A673 (cell line): Measurements from ENCODE around the gene IAPP. TPM values are rescaled to one million over a fixed set of nuclear protein-coding genes. Genes with fewer than 3 reads are reported as not detected.
"Not testable (repeated sequence)": the region's sequence is repeated elsewhere in the genome, so short reads cannot be mapped to it uniquely, and the experiment has no call there.

ENCODE experiments used
- BruUV-seq: library from RNA; stranded (reverse); fragments of 400-500 nt; replicated peaks from 2 replicates; lab custom pipeline; 2021; lab: Mats Ljungman, UMichigan
- CTCF ChIA-PET: fragments of 300-600 bp; sonication (Branson Sonifier 250); formaldehyde crosslinking; loops from one replicate; lab custom pipeline; 2022; ENCODE audit warnings: antibody characterized with exemption; lab: Charles Lee
- POLR2A ChIA-PET: fragments of 300-600 bp; sonication (Branson Sonifier 250); formaldehyde crosslinking; loops from one replicate; lab custom pipeline; 2022; ENCODE audit warnings: antibody characterized with exemption; ENCODE audit not compliant: low non-redundant PET; lab: Charles Lee
- DNase-seq: peaks from one replicate; pipeline ENCODE4 v3.0.0-alpha.2; 2015; ENCODE audit warnings: low spot score
- H3K27ac ChIP-seq: fragments of 200-600 bp; sonication (generic); 2 replicates; pipeline ENCODE4 v1.5.1; 2016; ENCODE audit warnings: mixed run types, low read depth, mild to moderate bottlenecking, mixed read lengths, antibody characterized with exemption, low read length; ENCODE audit not compliant: poor library complexity, severe bottlenecking
- H3K27me3 ChIP-seq: fragments of 200-600 bp; sonication (generic); replicated peaks from 2 replicates; pipeline ENCODE4 v1.6.1; 2017; ENCODE audit warnings: mixed run types, low read depth, mild to moderate bottlenecking, mixed read lengths, antibody characterized with exemption, low read length; ENCODE audit not compliant: insufficient read depth, poor library complexity
- H3K36me3 ChIP-seq: fragments of 200-600 bp; sonication (generic); 2 replicates; pipeline ENCODE4 v1.6.1; 2016; ENCODE audit warnings: mixed run types, mild to moderate bottlenecking, mixed read lengths, antibody characterized with exemption, low read length; ENCODE audit not compliant: insufficient read depth, poor library complexity, severe bottlenecking
- H3K4me1 ChIP-seq: fragments of 200-600 bp; sonication (generic); 2 replicates; pipeline ENCODE4 v1.6.1; 2017; ENCODE audit warnings: mixed run types, mild to moderate bottlenecking, mixed read lengths, antibody characterized with exemption, low read length; ENCODE audit not compliant: insufficient read depth, poor library complexity, severe bottlenecking
- H3K4me3 ChIP-seq: fragments of 200-600 bp; sonication (generic); 2 replicates; pipeline ENCODE4 v1.5.1; 2016; ENCODE audit warnings: low read depth, mixed run types, mild to moderate bottlenecking, mixed read lengths, low read length; ENCODE audit not compliant: poor library complexity, severe bottlenecking
- H3K9me3 ChIP-seq: fragments of 200-600 bp; sonication (generic); 2 replicates; pipeline ENCODE4 v1.6.1; 2016; ENCODE audit warnings: mixed run types, low read depth, mild to moderate bottlenecking, mixed read lengths, antibody characterized with exemption, low read length; ENCODE audit not compliant: poor library complexity, severe bottlenecking
- CTCF ChIP-seq: fragments of 300-800, 200-600 bp; sonication (generic); conservative IDR thresholded peaks from 2 replicates; pipeline ENCODE4 v1.5.1; 2017; ENCODE audit warnings: low read depth, mild to moderate bottlenecking, antibody characterized with exemption, low read length, moderate library complexity, mixed read lengths
- EZH2 ChIP-seq: fragments of 200-600 bp; sonication (generic); IDR thresholded peaks from 2 replicates; pipeline ENCODE4 v1.6.1; 2017; ENCODE audit warnings: borderline replicate concordance, low read depth, mild to moderate bottlenecking, mixed read lengths, antibody characterized with exemption, low read length; ENCODE audit not compliant: poor library complexity, severe bottlenecking
- intact Hi-C: fragments of 100-400 bp; cut with micrococcal nuclease; formaldehyde crosslinking; loops from one replicate; pipeline ENCODE4 v1.10.0; 2022; ENCODE audit not compliant: unreplicated experiment
- total RNA-seq: library from RNA; stranded (reverse); gene quantifications from 2 replicates; pipeline ENCODE4 v1.2.3, GENCODE V29; 2021

IAPP gene
- total RNA-seq, 1 experiment from 2014 or later = not detected

GRCh38 chr12:21369141-21369980, 3.3 kb upstream of the IAPP start:
- intact Hi-C loops = no loop called here
- DNase-seq = no peak
- H3K36me3 ChIP-seq = no peaks in the 10 kb centered on the region
- H3K9me3 ChIP-seq = no peaks in the 10 kb centered on the region
- ChIA-PET POLR2A (no interaction called here), CTCF (no interaction called here)
- H3K4me1 ChIP-seq = no peaks in the 10 kb centered on the region
- BruUV-seq = no TSS peak
- no peak for TF ChIP-seq CTCF
- TF ChIP-seq EZH2 = no peak
- peaks cover 15% of the 10 kb centered on the region for H3K27me3 ChIP-seq
- no peak overlapping the region for H3K4me3 ChIP-seq
- H3K27ac ChIP-seq = no peak overlapping the region

- Histone ChIP-seq H3K27ac (no peak overlapping the region), H3K4me3 (no peak overlapping the region), H3K9me3 (no peaks in the 10 kb centered on the region), H3K4me1 (no peaks in the 10 kb centered on the region), H3K36me3 (no peaks in the 10 kb centered on the region), H3K27me3 (peaks cover 15% of the 10 kb centered on the region)
- no peak for DNase-seq
- BruUV-seq = no TSS peak
- intact Hi-C loops = loop anchor here (5.0 to 10.0 kb wide), 2 partner anchors 36 to 314 kb away; no protein-coding TSS in a partner anchor
- CTCF ChIA-PET = interaction anchor here (0.6 kb wide), 1 partner anchor 57 kb away, joined by 3 read pairs; no protein-coding TSS in a partner anchor
- no peak for TF ChIP-seq EZH2
- TF ChIP-seq CTCF = no peak
- POLR2A ChIA-PET = no interaction called here
Measured at GRCh38 chr12:21370845-21371449, 1.8 kb upstream of the IAPP start.

GRCh38 chr12:21379218-21379617, 6.5 kb downstream of the IAPP start:
- Histone ChIP-seq H3K4me3 (no peak overlapping the region), H3K36me3 (no peaks in the 10 kb centered on the region), H3K27ac (no peak overlapping the region), H3K9me3 (no peaks in the 10 kb centered on the region), H3K27me3 (peaks cover 5% of the 10 kb centered on the region), H3K4me1 (no peaks in the 10 kb centered on the region)
- ChIA-PET CTCF (no interaction called here), POLR2A (no interaction called here)
- BruUV-seq = no TSS peak
- TF ChIP-seq CTCF (no peak), EZH2 (no peak)
- intact Hi-C loops = loop anchor here (10.0 kb wide), 1 partner anchor 306 kb away; no protein-coding TSS in a partner anchor
- DNase-seq = no peak

- POLR2A ChIA-PET, DNase-seq, BruUV-seq, CTCF ChIA-PET, H3K27ac ChIP-seq, H3K9me3 ChIP-seq, H3K27me3 ChIP-seq, H3K36me3 ChIP-seq, H3K4me1 ChIP-seq, H3K4me3 ChIP-seq: not testable (repeated sequence)
- intact Hi-C loops = loop anchor here (10.0 kb wide), 1 partner anchor 53 kb away; the partner anchor contains the start of gene PYROXD1
Measured at GRCh38 chr12:21381320-21381719, 8.6 kb downstream of the IAPP start.
